Neuronal stem cell (in vitro differentiated cells): ENCODE data around the gene PHF13. TPM values are rescaled to one million over a fixed set of nuclear protein-coding genes. Genes with fewer than 3 reads are reported as not detected.

ENCODE experiments used
- DNase-seq: peaks from one replicate; pipeline ENCODE4 v3.0.0-alpha.2; 2013; ENCODE audit warnings: low spot score
- H2AFZ ChIP-seq: one replicate; pipeline ENCODE4 v1.6.1; 2013; ENCODE audit warnings: mild to moderate bottlenecking, low read length, inconsistent platforms
- H2AK5ac ChIP-seq: 2 replicates; pipeline ENCODE4 v1.6.1; 2013; ENCODE audit warnings: low read depth, mild to moderate bottlenecking, inconsistent platforms, low read length, moderate library complexity, mixed read lengths
- H2BK120ac ChIP-seq: 2 replicates; pipeline ENCODE4 v1.6.1; 2013; ENCODE audit warnings: low read depth, mild to moderate bottlenecking, inconsistent platforms, low read length, moderate library complexity, mixed read lengths
- H2BK12ac ChIP-seq: one replicate; pipeline ENCODE4 v1.6.1; 2013; ENCODE audit warnings: low read length, inconsistent platforms
- H2BK15ac ChIP-seq: 2 replicates; pipeline ENCODE4 v1.6.1; 2013; ENCODE audit warnings: mild to moderate bottlenecking, low read length, inconsistent platforms, mixed read lengths
- H2BK5ac ChIP-seq: one replicate; pipeline ENCODE4 v1.6.1; 2013; ENCODE audit warnings: inconsistent platforms, mild to moderate bottlenecking, low read length, moderate library complexity
- H3K14ac ChIP-seq: one replicate; pipeline ENCODE4 v1.6.1; 2013; ENCODE audit warnings: low read length, inconsistent platforms
- H3K18ac ChIP-seq: 2 replicates; pipeline ENCODE4 v1.6.1; 2013; ENCODE audit warnings: low read length, inconsistent platforms
- H3K23ac ChIP-seq: 2 replicates; pipeline ENCODE4 v1.6.1; 2013; ENCODE audit warnings: low read depth, mild to moderate bottlenecking, mixed read lengths, low read length, inconsistent platforms; ENCODE audit not compliant: poor library complexity
- H3K27ac ChIP-seq: replicated peaks from 3 replicates; pipeline ENCODE4 v1.5.1; 2013; ENCODE audit warnings: low read length, inconsistent platforms
- H3K27me3 ChIP-seq, 3 experiments: 2 replicates each; pipeline ENCODE4 v1.6.1; 2013; ENCODE audit warnings: low read length in 3 of 3, mild to moderate bottlenecking in 2 of 3, inconsistent platforms in 1 of 3, low read depth in 1 of 3, mixed read lengths in 1 of 3, moderate library complexity in 1 of 3; ENCODE audit not compliant: control insufficient read depth in 3 of 3, insufficient read depth in 3 of 3
- H3K36me3 ChIP-seq, 2 donors: replicated peaks in 1 of 2; 2 replicates each; pipeline ENCODE4 v1.6.1; 2013; ENCODE audit warnings: low read length in 2 of 2; ENCODE audit not compliant: control insufficient read depth in 2 of 2, insufficient read depth in 2 of 2
- H3K4ac ChIP-seq: 2 replicates; pipeline ENCODE4 v1.6.1; 2013; ENCODE audit warnings: inconsistent platforms, mild to moderate bottlenecking, low read length, moderate library complexity
- H3K4me1 ChIP-seq, 2 donors: 1 replicate in 1 of 2; 2 replicates in 1 of 2; pipeline ENCODE4 v1.6.1; 2013; ENCODE audit warnings: low read length in 2 of 2, low read depth in 1 of 2; ENCODE audit not compliant: control insufficient read depth in 2 of 2, insufficient read depth in 1 of 2
- H3K4me2 ChIP-seq: one replicate; pipeline ENCODE4 v1.6.1; 2013; ENCODE audit warnings: mild to moderate bottlenecking, low read length, inconsistent platforms; ENCODE audit not compliant: insufficient read depth, poor library complexity, severe bottlenecking
- H3K4me3 ChIP-seq, 2 donors: 2 replicates each; pipeline ENCODE4 v1.5.1; 2013; ENCODE audit warnings: low read length in 2 of 2, mild to moderate bottlenecking in 2 of 2, inconsistent platforms in 1 of 2, moderate library complexity in 1 of 2
- H3K79me1 ChIP-seq: one replicate; pipeline ENCODE4 v1.6.1; 2013; ENCODE audit warnings: low read depth, mild to moderate bottlenecking, inconsistent platforms, low read length, moderate library complexity
- H3K9ac ChIP-seq: one replicate; pipeline ENCODE4 v1.6.1; 2013; ENCODE audit warnings: mild to moderate bottlenecking, low read depth, low read length, inconsistent platforms; ENCODE audit not compliant: poor library complexity
- H3K9me3 ChIP-seq, 2 donors: replicated peaks in 1 of 2; 2 replicates each; pipeline versions ENCODE3 to v1.6.1; 2013; ENCODE audit warnings: low read length in 2 of 2, mild to moderate bottlenecking in 2 of 2, inconsistent platforms in 1 of 2, low read depth in 1 of 2, mixed read lengths in 1 of 2, moderate library complexity in 1 of 2; ENCODE audit not compliant: control insufficient read depth in 2 of 2, insufficient read depth in 1 of 2
- H4K8ac ChIP-seq: one replicate; pipeline ENCODE4 v1.6.1; 2013; ENCODE audit warnings: low read depth, mild to moderate bottlenecking, inconsistent platforms, low read length, moderate library complexity
- H4K91ac ChIP-seq: one replicate; pipeline ENCODE4 v1.6.1; 2013; ENCODE audit warnings: low read length, low read depth, mild to moderate bottlenecking, inconsistent platforms; ENCODE audit not compliant: poor library complexity
- WGBS, 2 donors: extraction: QIAGEN DNeasy Blood & Tissue Kit; methylation state at CpG; one replicate each; pipeline ENCODE4 v1.1.7; 2013; ENCODE audit warnings: missing lambda C conversion rate in 2 of 2, mixed read lengths in 1 of 2; ENCODE audit not compliant: insufficient read length in 2 of 2, insufficient replicate concordance in 1 of 2; ENCODE audit errors: extremely low coverage in 2 of 2; 5-methylcytosine and 5-hydroxymethylcytosine counted together
- polyA plus RNA-seq, 2 experiments: library from polyadenylated mRNA; stranded (reverse); fragments of 200-250 nt; gene quantifications; one replicate each; pipeline ENCODE4 v1.2.3, GENCODE V29; 2013

PHF13 gene
- 25.0 TPM for polyA plus RNA-seq (2013, experiment 1 of 2)
- polyA plus RNA-seq (2013, experiment 2 of 2), result 25.4 TPM

DNA sequence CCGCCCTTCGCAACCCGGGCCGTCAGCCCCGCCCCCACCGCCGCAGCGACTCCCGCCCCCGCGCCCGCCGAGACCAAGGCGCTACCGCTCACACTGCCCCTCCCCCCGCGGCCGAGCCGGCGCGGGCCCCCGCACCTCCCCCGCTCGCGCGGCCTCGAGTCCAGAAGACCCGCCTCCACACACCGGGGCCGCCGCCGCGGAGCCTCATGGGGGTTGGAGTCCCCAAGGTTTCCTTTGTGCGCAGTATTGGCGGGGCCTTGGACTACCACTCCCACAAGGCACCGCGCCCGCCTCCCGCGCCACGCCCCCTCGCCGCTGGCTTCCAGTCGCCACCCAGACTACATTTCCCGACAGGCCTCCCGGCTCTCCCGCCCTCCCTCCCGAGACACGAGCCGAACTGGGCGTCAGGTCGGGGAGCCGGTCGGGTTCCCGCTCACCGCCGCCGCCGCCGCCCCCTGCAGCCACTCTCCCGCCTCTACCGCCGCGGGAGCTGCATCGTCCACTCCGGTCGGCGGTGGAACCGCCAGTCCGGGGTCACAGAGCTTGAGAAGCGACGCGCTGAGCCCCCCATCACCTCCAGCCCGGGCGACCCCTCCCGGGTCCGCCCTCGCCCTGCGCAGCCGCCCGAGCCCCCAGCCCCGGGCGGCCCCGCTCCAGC, at the start of gene PHF13:
Gene PHF13, plus strand, starts transcription at position 371 of the 658 bp plus-strand sequence. CDS start 336 bp downstream, outside the sequence.
- peaks cover 11 to 21% of the 10 kb centered on the region in 2 donors for H3K36me3 ChIP-seq

GRCh38 chr1:6569033-6569432, 44.5 kb upstream of the PHF13 start:
- Histone ChIP-seq H3K27ac (no peak overlapping the region), H3K18ac (no peak overlapping the region)
- WGBS, 2 donors, result 100% methylated on average over 3 to 5 of the region's 11 CpGs

More for the DNA sequence above, at the start of gene PHF13:
- H3K23ac ChIP-seq, result peak within 1 kb of the TSS; percentile 98
- peak within 1 kb of the TSS; percentile 92 to 100 for H3K4me3 ChIP-seq
- H3K18ac ChIP-seq, result peak within 1 kb of the TSS; percentile 98
- peak; percentile 99 for DNase-seq
- H2BK12ac ChIP-seq, result peak within 1 kb of the TSS; percentile 58
- H3K4me1 ChIP-seq, result peaks cover 2 to 3% of the 10 kb centered on the region in 2 donors
- peak within 1 kb of the TSS; percentile 94 for H3K4me2 ChIP-seq
- H4K8ac ChIP-seq, result no peak within 1 kb of the TSS
- H2BK15ac ChIP-seq, result peak within 1 kb of the TSS; percentile 67
- no peaks in the 10 kb centered on the region for H3K9me3 ChIP-seq
- no CpG with 5 or more reads among the region's 84 CpGs for WGBS, 2 donors
- H3K14ac ChIP-seq, result peak within 1 kb of the TSS; percentile 82
- H3K27ac ChIP-seq, result peak within 1 kb of the TSS; percentile 85
- H2BK120ac ChIP-seq, result no peak within 1 kb of the TSS
- peak within 1 kb of the TSS; percentile 91 for H2AFZ ChIP-seq
- H2AK5ac ChIP-seq, result peak within 1 kb of the TSS; percentile 90
- H2BK5ac ChIP-seq, result peak within 1 kb of the TSS; percentile 87
- H3K79me1 ChIP-seq, result peaks cover 10% of the 10 kb centered on the region
- no peak within 1 kb of the TSS for H4K91ac ChIP-seq
- H3K27me3 ChIP-seq, result no peaks in the 10 kb centered on the region
- H3K4ac ChIP-seq, result peak within 1 kb of the TSS; percentile 53
- peak within 1 kb of the TSS; percentile 93 for H3K9ac ChIP-seq

GRCh38 chr1:6570100-6570499, 43.4 kb upstream of the PHF13 start:
- no peak overlapping the region for H4K91ac ChIP-seq
- no peak overlapping the region for H3K14ac ChIP-seq
- no peak overlapping the region for H2AFZ ChIP-seq
- no peak overlapping the region for H3K4me2 ChIP-seq
- no peak overlapping the region for H3K9ac ChIP-seq
- peaks cover 0 to 40% (median 0%) of the 10 kb centered on the region in 3 experiments for H3K27me3 ChIP-seq
- no peak overlapping the region for H3K4me3 ChIP-seq
- H2BK5ac ChIP-seq, result no peak overlapping the region
- no peak overlapping the region for H4K8ac ChIP-seq
- H3K9me3 ChIP-seq, result peaks cover 0 to 4% of the 10 kb centered on the region in 2 donors
- H3K36me3 ChIP-seq, result no peaks in the 10 kb centered on the region
- no peak for DNase-seq
- H3K79me1 ChIP-seq, result no peaks in the 10 kb centered on the region
- H2AK5ac ChIP-seq, result no peak overlapping the region
- H3K4me1 ChIP-seq, result peaks cover 0 to 2% of the 10 kb centered on the region in 2 donors
- no peak overlapping the region for H2BK12ac ChIP-seq
- H3K27ac ChIP-seq, result no peak overlapping the region
- no CpG with 5 or more reads among the region's 3 CpGs for WGBS, 2 donors
- H3K4ac ChIP-seq, result no peak overlapping the region
- H3K23ac ChIP-seq, result no peak overlapping the region
- no peak overlapping the region for H2BK15ac ChIP-seq
- H3K18ac ChIP-seq, result no peak overlapping the region
- H2BK120ac ChIP-seq, result no peak overlapping the region

More at GRCh38 chr1:6569033-6569432, 44.5 kb upstream of the PHF13 start:
- Histone ChIP-seq H2BK12ac (no peak overlapping the region), H3K4me3 (no peak overlapping the region), H3K27me3 (peaks cover 0 to 51% (median 0%) of the 10 kb centered on the region in 3 experiments), H2AFZ (no peak overlapping the region), H3K4ac (no peak overlapping the region), H3K4me1 (peaks cover 0 to 2% of the 10 kb centered on the region in 2 donors), H3K36me3 (no peaks in the 10 kb centered on the region), H3K79me1 (no peaks in the 10 kb centered on the region), H2BK120ac (no peak overlapping the region), H4K91ac (no peak overlapping the region), H3K9ac (no peak overlapping the region), H3K4me2 (no peak overlapping the region), H2AK5ac (no peak overlapping the region), H3K14ac (no peak overlapping the region), H2BK15ac (no peak overlapping the region), H3K23ac (no peak overlapping the region), H4K8ac (no peak overlapping the region), H2BK5ac (no peak overlapping the region), H3K9me3 (peaks cover 0 to 4% of the 10 kb centered on the region in 2 donors)
- no peak for DNase-seq

- no peak overlapping the region for H2BK5ac ChIP-seq
- peak overlapping the region; percentile 75 for H2BK15ac ChIP-seq
- H2AFZ ChIP-seq, result no peak overlapping the region
- peaks cover 0 to 2% of the 10 kb centered on the region in 2 donors for H3K4me1 ChIP-seq
- no peak overlapping the region for H3K4me3 ChIP-seq
- H3K27me3 ChIP-seq, result peaks cover 0 to 32% (median 0%) of the 10 kb centered on the region in 3 experiments
- H3K27ac ChIP-seq, result no peak overlapping the region
- no peaks in the 10 kb centered on the region for H3K79me1 ChIP-seq
- peak overlapping the region; percentile 72 for H2BK120ac ChIP-seq
- no peak overlapping the region for H3K4ac ChIP-seq
- H3K18ac ChIP-seq, result no peak overlapping the region
- WGBS, 2 donors, result no CpG with 5 or more reads among the region's 5 CpGs
- no peak overlapping the region for H3K4me2 ChIP-seq
- H3K9ac ChIP-seq, result no peak overlapping the region
- no peak overlapping the region for H4K8ac ChIP-seq
- no peak for DNase-seq
- H3K23ac ChIP-seq, result no peak overlapping the region
- H3K14ac ChIP-seq, result no peak overlapping the region
- peaks cover 0 to 4% of the 10 kb centered on the region in 2 donors for H3K9me3 ChIP-seq
- no peaks in the 10 kb centered on the region for H3K36me3 ChIP-seq
- no peak overlapping the region for H4K91ac ChIP-seq
- no peak overlapping the region for H2BK12ac ChIP-seq
- H2AK5ac ChIP-seq, result peak overlapping the region; percentile 75
Measured at GRCh38 chr1:6570987-6571386, 42.5 kb upstream of the PHF13 start.
